ENCODE data around the gene IMPDH1.

DNA sequence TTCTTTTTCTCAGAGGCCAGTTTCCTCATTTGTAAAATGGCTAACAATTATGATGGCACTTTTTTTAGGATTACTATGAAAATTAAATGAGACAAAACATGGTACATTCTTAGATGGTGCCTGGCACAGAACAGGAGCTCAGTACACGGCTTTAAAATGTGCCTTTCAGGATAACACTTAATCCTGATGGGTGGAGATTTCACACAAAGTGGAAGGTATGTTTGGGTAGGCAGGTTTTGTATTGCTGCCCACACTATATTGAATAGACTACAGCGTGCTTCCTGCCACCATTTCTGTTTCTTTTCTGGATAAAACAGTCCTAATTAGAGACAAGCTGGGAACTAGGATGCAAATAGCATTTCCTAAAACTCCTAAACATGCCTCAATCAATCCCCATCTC lies 22.0 kb upstream of the IMPDH1 start:
- TF ChIP-seq, protein P1, sequence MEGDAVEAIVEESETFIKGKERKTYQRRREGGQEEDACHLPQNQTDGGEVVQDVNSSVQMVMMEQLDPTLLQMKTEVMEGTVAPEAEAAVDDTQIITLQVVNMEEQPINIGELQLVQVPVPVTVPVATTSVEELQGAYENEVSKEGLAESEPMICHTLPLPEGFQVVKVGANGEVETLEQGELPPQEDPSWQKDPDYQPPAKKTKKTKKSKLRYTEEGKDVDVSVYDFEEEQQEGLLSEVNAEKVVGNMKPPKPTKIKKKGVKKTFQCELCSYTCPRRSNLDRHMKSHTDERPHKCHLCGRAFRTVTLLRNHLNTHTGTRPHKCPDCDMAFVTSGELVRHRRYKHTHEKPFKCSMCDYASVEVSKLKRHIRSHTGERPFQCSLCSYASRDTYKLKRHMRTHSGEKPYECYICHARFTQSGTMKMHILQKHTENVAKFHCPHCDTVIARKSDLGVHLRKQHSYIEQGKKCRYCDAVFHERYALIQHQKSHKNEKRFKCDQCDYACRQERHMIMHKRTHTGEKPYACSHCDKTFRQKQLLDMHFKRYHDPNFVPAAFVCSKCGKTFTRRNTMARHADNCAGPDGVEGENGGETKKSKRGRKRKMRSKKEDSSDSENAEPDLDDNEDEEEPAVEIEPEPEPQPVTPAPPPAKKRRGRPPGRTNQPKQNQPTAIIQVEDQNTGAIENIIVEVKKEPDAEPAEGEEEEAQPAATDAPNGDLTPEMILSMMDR (IDR thresholded peaks at IDR 0.05) = no peak
- TF ChIP-seq POLR2AphosphoS5 (IDR thresholded peaks at IDR 0.05; ENCODE audit: low read depth, low read length) (no peak), SIN3A (IDR thresholded peaks at IDR 0.05; ENCODE audit: borderline replicate concordance, insufficient read depth, low read depth, low read length) (no peak), TCF7L2 (IDR thresholded peaks at IDR 0.05; ENCODE audit: low read depth, low read length) (no peak)
- TF ChIP-seq, protein P2, sequence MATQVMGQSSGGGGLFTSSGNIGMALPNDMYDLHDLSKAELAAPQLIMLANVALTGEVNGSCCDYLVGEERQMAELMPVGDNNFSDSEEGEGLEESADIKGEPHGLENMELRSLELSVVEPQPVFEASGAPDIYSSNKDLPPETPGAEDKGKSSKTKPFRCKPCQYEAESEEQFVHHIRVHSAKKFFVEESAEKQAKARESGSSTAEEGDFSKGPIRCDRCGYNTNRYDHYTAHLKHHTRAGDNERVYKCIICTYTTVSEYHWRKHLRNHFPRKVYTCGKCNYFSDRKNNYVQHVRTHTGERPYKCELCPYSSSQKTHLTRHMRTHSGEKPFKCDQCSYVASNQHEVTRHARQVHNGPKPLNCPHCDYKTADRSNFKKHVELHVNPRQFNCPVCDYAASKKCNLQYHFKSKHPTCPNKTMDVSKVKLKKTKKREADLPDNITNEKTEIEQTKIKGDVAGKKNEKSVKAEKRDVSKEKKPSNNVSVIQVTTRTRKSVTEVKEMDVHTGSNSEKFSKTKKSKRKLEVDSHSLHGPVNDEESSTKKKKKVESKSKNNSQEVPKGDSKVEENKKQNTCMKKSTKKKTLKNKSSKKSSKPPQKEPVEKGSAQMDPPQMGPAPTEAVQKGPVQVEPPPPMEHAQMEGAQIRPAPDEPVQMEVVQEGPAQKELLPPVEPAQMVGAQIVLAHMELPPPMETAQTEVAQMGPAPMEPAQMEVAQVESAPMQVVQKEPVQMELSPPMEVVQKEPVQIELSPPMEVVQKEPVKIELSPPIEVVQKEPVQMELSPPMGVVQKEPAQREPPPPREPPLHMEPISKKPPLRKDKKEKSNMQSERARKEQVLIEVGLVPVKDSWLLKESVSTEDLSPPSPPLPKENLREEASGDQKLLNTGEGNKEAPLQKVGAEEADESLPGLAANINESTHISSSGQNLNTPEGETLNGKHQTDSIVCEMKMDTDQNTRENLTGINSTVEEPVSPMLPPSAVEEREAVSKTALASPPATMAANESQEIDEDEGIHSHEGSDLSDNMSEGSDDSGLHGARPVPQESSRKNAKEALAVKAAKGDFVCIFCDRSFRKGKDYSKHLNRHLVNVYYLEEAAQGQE (IDR thresholded peaks at IDR 0.05; ENCODE audit: insufficient read depth in 1 of 2, low read depth in 2 of 2, low read length in 1 of 2) = no peak

All from Panc1 (cell line).